SK-N-SH treated with all-trans-retinoic acid at 6 μM for 48 hours (cell line): ENCODE data around the gene LRRC43.

Source experiments
- ATAC-seq: fragments of 200-7000 bp; cut with Tn5 transposase; 3 replicates; pipeline ENCODE4 v1.9.1; 2020; ENCODE audit warnings: mild to moderate bottlenecking, moderate library complexity
- ARNTL ChIP-seq: fragments of 450-650 bp; formaldehyde crosslinking; IDR thresholded peaks from 2 replicates; pipeline ENCODE4 v1.5.0; 2020; ENCODE audit warnings: low read depth, mild to moderate bottlenecking, moderate library complexity, borderline replicate concordance
- BACH2 ChIP-seq: fragments of 250-450 bp; sonication (Bioruptor Pico); IDR thresholded peaks from 2 replicates; pipeline ENCODE4 v1.9.0; 2021; ENCODE audit warnings: mild to moderate bottlenecking, borderline replicate concordance
- CREB5 ChIP-seq: fragments of 250-450 bp; sonication (Bioruptor Pico); IDR thresholded peaks from 2 replicates; pipeline ENCODE4 v1.5.1; 2020; ENCODE audit warnings: low read depth, mild to moderate bottlenecking, moderate library complexity
- CSDC2 ChIP-seq: fragments of 250-450 bp; sonication (Bioruptor Pico); IDR thresholded peaks from 2 replicates; pipeline ENCODE4 v1.5.0; 2020; ENCODE audit warnings: mild to moderate bottlenecking, moderate library complexity
- CSRNP3 ChIP-seq: fragments of 250-450 bp; sonication (Bioruptor Pico); IDR thresholded peaks from 2 replicates; pipeline ENCODE4 v1.5.1; 2021; ENCODE audit warnings: mild to moderate bottlenecking, moderate library complexity
- ESRRG ChIP-seq: fragments of 250-450 bp; sonication (Bioruptor Pico); IDR thresholded peaks from 2 replicates; pipeline ENCODE4 v1.6.1; 2021; ENCODE audit warnings: mild to moderate bottlenecking
- OSR1 ChIP-seq: fragments of 250-450 bp; sonication (Bioruptor Pico); IDR thresholded peaks from 2 replicates; pipeline ENCODE4 v1.8.0; 2022; ENCODE audit warnings: moderate library complexity, mild to moderate bottlenecking, inconsistent platforms
- PATZ1 ChIP-seq: fragments of 250-450 bp; sonication (Bioruptor Pico); IDR thresholded peaks from 2 replicates; pipeline ENCODE4 v1.8.0; 2020; ENCODE audit warnings: mild to moderate bottlenecking, moderate library complexity, borderline replicate concordance
- POU6F1 ChIP-seq: fragments of 250-450 bp; sonication (Bioruptor Pico); IDR thresholded peaks from 2 replicates; pipeline ENCODE4 v1.8.0; 2021; ENCODE audit warnings: low read depth, mild to moderate bottlenecking, moderate library complexity, borderline replicate concordance
- PPARA ChIP-seq: fragments of 250-450 bp; sonication (Bioruptor Pico); IDR thresholded peaks from 2 replicates; pipeline ENCODE4 v1.5.0; 2020; ENCODE audit warnings: mild to moderate bottlenecking, borderline replicate concordance
- RARB ChIP-seq: fragments of 250-450 bp; sonication (Bioruptor Pico); IDR thresholded peaks from 2 replicates; pipeline ENCODE4 v1.8.0; 2021; ENCODE audit warnings: mild to moderate bottlenecking, moderate library complexity
- TCF4 ChIP-seq: fragments of 250-450 bp; sonication (Bioruptor Pico); IDR thresholded peaks from 2 replicates; pipeline ENCODE4 v1.8.0; 2021; ENCODE audit warnings: mild to moderate bottlenecking, moderate library complexity, borderline replicate concordance
- TOX ChIP-seq: fragments of 250-450 bp; sonication (Bioruptor Pico); IDR thresholded peaks from 2 replicates; pipeline ENCODE4 v1.8.0; 2021; ENCODE audit warnings: mild to moderate bottlenecking, moderate library complexity, borderline replicate concordance
- TSHZ2 ChIP-seq: fragments of 250-450 bp; sonication (Bioruptor Pico); IDR thresholded peaks from 2 replicates; pipeline ENCODE4 v1.5.0; 2020; ENCODE audit warnings: mild to moderate bottlenecking, moderate library complexity
- ZC3H10 ChIP-seq: fragments of 250-450 bp; sonication (Bioruptor Pico); IDR thresholded peaks from 2 replicates; pipeline ENCODE4 v1.5.1; 2021; ENCODE audit warnings: mild to moderate bottlenecking, moderate library complexity
- ZFP3 ChIP-seq: fragments of 250-450 bp; sonication (Bioruptor Pico); IDR thresholded peaks from 2 replicates; pipeline ENCODE4 v1.5.0; 2020; ENCODE audit warnings: mild to moderate bottlenecking, moderate library complexity
- ZFP30 ChIP-seq: fragments of 450-650 bp; formaldehyde crosslinking; IDR thresholded peaks from 2 replicates; pipeline ENCODE4 v1.5.0; 2022; ENCODE audit warnings: mild to moderate bottlenecking, moderate library complexity
- ZNF565 ChIP-seq: fragments of 450-650 bp; formaldehyde crosslinking; conservative IDR thresholded peaks from 2 replicates; pipeline ENCODE4 v1.5.0; 2020; ENCODE audit warnings: low read depth, mild to moderate bottlenecking, moderate library complexity
- ZNF70 ChIP-seq: fragments of 450-650 bp; formaldehyde crosslinking; IDR thresholded peaks from 2 replicates; pipeline ENCODE4 v1.5.0; 2020; ENCODE audit warnings: mild to moderate bottlenecking, moderate library complexity
- ZNF8 ChIP-seq: fragments of 450-650 bp; formaldehyde crosslinking; IDR thresholded peaks from 2 replicates; pipeline ENCODE4 v1.5.0; 2020; ENCODE audit warnings: mild to moderate bottlenecking, moderate library complexity

Gene LRRC43

GRCh38 chr12:122148657-122149056 lies 34.3 kb upstream of the LRRC43 start (continued):
- TF ChIP-seq TSHZ2 (CRISPR knock-in tag): no peak

- TF ChIP-seq TOX (CRISPR knock-in tag) (no peak), ZFP30 (CRISPR knock-in tag) (no peak), BACH2 (CRISPR knock-in tag) (no peak), OSR1 (no peak), ESRRG (no peak)
- no peak for ATAC-seq
Observed at GRCh38 chr12:122150127-122150681, 32.7 kb upstream of the LRRC43 start.

GRCh38 chr12:122152754-122153153 lies 30.2 kb upstream of the LRRC43 start:
- ATAC-seq: no peak
- TF ChIP-seq PATZ1 (CRISPR knock-in tag) (no peak), ZFP3 (CRISPR knock-in tag) (no peak), ESRRG (no peak), CSRNP3 (CRISPR knock-in tag) (no peak), PPARA (CRISPR knock-in tag) (no peak), CREB5 (no peak), ZNF70 (CRISPR knock-in tag) (no peak), ZNF8 (CRISPR knock-in tag) (no peak), ZNF565 (CRISPR knock-in tag) (no peak), TOX (CRISPR knock-in tag) (no peak), POU6F1 (CRISPR knock-in tag) (no peak), ZFP30 (CRISPR knock-in tag) (no peak), CSDC2 (no peak), OSR1 (no peak), RARB (CRISPR knock-in tag) (no peak), ZC3H10 (no peak), TCF4 (CRISPR knock-in tag) (no peak), ARNTL (CRISPR knock-in tag) (no peak)

GRCh38 chr12:122155705-122156104 lies 27.2 kb upstream of the LRRC43 start:
- no peak for ATAC-seq
- TF ChIP-seq TCF4 (CRISPR knock-in tag): peak; percentile 25; the same call in 1 of the 2 replicates
- no peak for TF ChIP-seq ARNTL (CRISPR knock-in tag)
